ENCODE data around the gene STK10.

The STK10 gene

DNA sequence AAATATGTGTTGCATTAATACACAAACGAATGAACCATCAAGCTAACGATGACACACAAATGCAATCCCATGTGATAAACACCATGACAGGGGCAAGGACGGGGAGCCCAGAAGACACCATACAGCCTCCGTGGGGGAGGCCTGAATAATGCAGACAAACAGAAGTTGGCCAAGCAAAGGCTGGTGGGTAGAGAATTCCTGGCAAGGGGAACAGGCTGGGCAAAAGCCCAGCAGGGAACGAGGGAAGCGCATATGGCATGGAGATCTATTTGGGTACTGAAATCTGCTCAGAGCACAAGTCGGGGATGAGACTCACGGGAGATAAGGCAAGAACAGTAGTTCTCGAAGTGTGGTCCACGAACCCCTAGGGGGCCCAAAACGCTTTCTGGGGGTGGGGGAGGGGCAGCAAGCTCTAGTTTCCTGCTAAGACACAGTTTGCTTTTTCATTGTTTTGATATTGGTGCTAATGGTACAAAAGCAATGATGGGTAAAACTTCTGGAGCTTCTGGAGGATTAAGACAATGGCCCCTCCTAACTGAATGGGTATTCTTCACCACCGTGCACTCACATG is 138.7 kb downstream of the STK10 start:
- H3K4me3 ChIP-seq (ENCODE audit: insufficient read depth, low read depth, low read length, poor library complexity, severe bottlenecking), result no peak overlapping the region
- no peaks in the 10 kb centered on the region for H3K27me3 ChIP-seq (replicated peaks; ENCODE audit: control insufficient read depth, insufficient read depth, low read length, poor library complexity, severe bottlenecking)
- no peaks in the 10 kb centered on the region for H3K4me1 ChIP-seq (ENCODE audit: control insufficient read depth, insufficient read depth, low read length, poor library complexity, severe bottlenecking)
- no peak for DNase-seq
- no peak overlapping the region for H3K27ac ChIP-seq (ENCODE audit: insufficient read depth, low read length, poor library complexity, severe bottlenecking)
- H3K9me3 ChIP-seq (ENCODE audit: control insufficient read depth, low read length), result no peaks in the 10 kb centered on the region
- peaks cover 92% of the 10 kb centered on the region for H3K36me3 ChIP-seq (ENCODE audit: control insufficient read depth, insufficient read depth, low read length)

DNA sequence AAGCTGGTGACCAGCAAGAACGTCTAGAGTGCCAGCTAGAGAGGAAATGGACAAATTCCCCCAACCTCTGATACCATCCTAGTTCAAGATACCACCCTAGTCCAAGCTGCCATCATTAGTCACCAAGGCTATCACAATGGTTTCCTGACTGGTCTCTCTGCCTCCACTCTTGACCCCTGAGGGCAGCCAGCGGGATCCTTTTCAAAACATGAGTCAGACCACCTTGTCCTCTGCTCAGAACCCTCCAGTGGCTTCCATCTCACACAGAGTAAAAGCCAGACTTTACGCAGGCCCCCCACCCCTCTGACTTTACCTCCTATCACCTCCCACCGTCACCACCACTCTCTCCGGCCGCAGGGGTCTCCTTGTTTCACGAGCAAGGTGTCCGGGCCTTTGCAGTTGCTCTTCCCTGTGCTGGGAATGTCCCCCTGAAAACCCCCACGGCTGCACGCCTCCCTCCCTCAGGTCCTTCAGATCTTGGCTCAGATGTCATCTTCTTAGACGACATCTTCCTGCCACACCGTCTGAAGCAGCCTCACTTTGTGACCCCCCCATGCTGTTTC is 139.4 kb downstream of the STK10 start:
- Histone ChIP-seq H3K4me1 (ENCODE audit: control insufficient read depth, insufficient read depth, low read length, poor library complexity, severe bottlenecking) (no peaks in the 10 kb centered on the region), H3K4me3 (ENCODE audit: insufficient read depth, low read depth, low read length, poor library complexity, severe bottlenecking) (no peak overlapping the region), H3K27me3 (replicated peaks; ENCODE audit: control insufficient read depth, insufficient read depth, low read length, poor library complexity, severe bottlenecking) (no peaks in the 10 kb centered on the region), H3K9me3 (ENCODE audit: control insufficient read depth, low read length) (no peaks in the 10 kb centered on the region), H3K27ac (ENCODE audit: insufficient read depth, low read length, poor library complexity, severe bottlenecking) (no peak overlapping the region), H3K36me3 (ENCODE audit: control insufficient read depth, insufficient read depth, low read length) (peaks cover 92% of the 10 kb centered on the region)
- no peak for DNase-seq

DNA sequence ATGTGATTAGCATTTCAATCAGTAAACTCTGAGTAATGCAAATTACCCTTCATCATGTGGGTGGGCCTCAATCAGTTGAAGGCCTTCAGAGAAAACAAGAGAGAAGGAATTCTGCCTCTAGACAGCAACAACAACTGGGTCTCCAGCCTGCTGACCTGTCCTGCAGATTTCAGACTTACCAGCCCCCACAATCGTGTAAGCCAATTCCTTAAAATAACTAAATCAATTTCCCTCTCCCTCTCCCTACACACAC is 139.9 kb downstream of the STK10 start:
- Histone ChIP-seq H3K27ac (ENCODE audit: insufficient read depth, low read length, poor library complexity, severe bottlenecking) (no peak overlapping the region), H3K36me3 (ENCODE audit: control insufficient read depth, insufficient read depth, low read length) (peaks cover 91% of the 10 kb centered on the region)

DNA sequence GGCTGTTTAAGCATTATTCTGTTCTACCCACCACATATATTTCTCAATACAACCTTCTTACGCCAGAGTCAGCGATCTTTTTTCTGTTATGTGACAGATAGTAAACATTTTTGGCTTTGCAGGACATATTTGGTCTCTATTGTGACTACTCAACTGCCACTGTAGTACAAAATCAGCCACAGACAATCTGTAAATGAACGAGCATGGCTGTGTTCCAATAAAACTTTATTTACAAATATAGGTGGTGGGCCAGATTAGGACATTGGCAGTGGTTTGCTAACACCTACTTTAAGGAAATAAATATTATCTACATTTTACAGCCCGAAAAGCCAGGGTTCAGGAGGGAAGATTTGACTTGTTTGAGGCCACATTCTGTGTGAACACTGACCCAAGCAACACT is 141.4 kb downstream of the STK10 start:
- H3K4me1 ChIP-seq (ENCODE audit: control insufficient read depth, insufficient read depth, low read length, poor library complexity, severe bottlenecking), result no peaks in the 10 kb centered on the region
- peaks cover 76% of the 10 kb centered on the region for H3K36me3 ChIP-seq (ENCODE audit: control insufficient read depth, insufficient read depth, low read length)
- H3K27ac ChIP-seq (ENCODE audit: insufficient read depth, low read length, poor library complexity, severe bottlenecking), result no peak overlapping the region
- H3K27me3 ChIP-seq (replicated peaks; ENCODE audit: control insufficient read depth, insufficient read depth, low read length, poor library complexity, severe bottlenecking), result no peaks in the 10 kb centered on the region
- DNase-seq, result no peak
- no peaks in the 10 kb centered on the region for H3K9me3 ChIP-seq (ENCODE audit: control insufficient read depth, low read length)
- no peak overlapping the region for H3K4me3 ChIP-seq (ENCODE audit: insufficient read depth, low read depth, low read length, poor library complexity, severe bottlenecking)

More for the DNA sequence above, 139.9 kb downstream of the STK10 start:
- Histone ChIP-seq H3K9me3 (ENCODE audit: control insufficient read depth, low read length) (no peaks in the 10 kb centered on the region), H3K4me1 (ENCODE audit: control insufficient read depth, insufficient read depth, low read length, poor library complexity, severe bottlenecking) (no peaks in the 10 kb centered on the region), H3K27me3 (replicated peaks; ENCODE audit: control insufficient read depth, insufficient read depth, low read length, poor library complexity, severe bottlenecking) (no peaks in the 10 kb centered on the region), H3K4me3 (ENCODE audit: insufficient read depth, low read depth, low read length, poor library complexity, severe bottlenecking) (no peak overlapping the region)
- no peak for DNase-seq

- no peaks in the 10 kb centered on the region for H3K4me1 ChIP-seq (ENCODE audit: control insufficient read depth, insufficient read depth, low read length, poor library complexity, severe bottlenecking)
- H3K9me3 ChIP-seq (ENCODE audit: control insufficient read depth, low read length), result no peaks in the 10 kb centered on the region
- H3K27ac ChIP-seq (ENCODE audit: insufficient read depth, low read length, poor library complexity, severe bottlenecking), result no peak overlapping the region
- no peak for DNase-seq
- no peak overlapping the region for H3K4me3 ChIP-seq (ENCODE audit: insufficient read depth, low read depth, low read length, poor library complexity, severe bottlenecking)
- H3K36me3 ChIP-seq (ENCODE audit: control insufficient read depth, insufficient read depth, low read length), result peaks cover 62% of the 10 kb centered on the region
- no peaks in the 10 kb centered on the region for H3K27me3 ChIP-seq (replicated peaks; ENCODE audit: control insufficient read depth, insufficient read depth, low read length, poor library complexity, severe bottlenecking)
Measured at GRCh38 chr5:172045315-172045632, 142.8 kb downstream of the STK10 start.

- Histone ChIP-seq H3K27ac (ENCODE audit: insufficient read depth, low read length, poor library complexity, severe bottlenecking) (no peak overlapping the region), H3K36me3 (ENCODE audit: control insufficient read depth, insufficient read depth, low read length) (peaks cover 57% of the 10 kb centered on the region), H3K4me1 (ENCODE audit: control insufficient read depth, insufficient read depth, low read length, poor library complexity, severe bottlenecking) (no peaks in the 10 kb centered on the region), H3K9me3 (ENCODE audit: control insufficient read depth, low read length) (no peaks in the 10 kb centered on the region), H3K27me3 (replicated peaks; ENCODE audit: control insufficient read depth, insufficient read depth, low read length, poor library complexity, severe bottlenecking) (no peaks in the 10 kb centered on the region), H3K4me3 (ENCODE audit: insufficient read depth, low read depth, low read length, poor library complexity, severe bottlenecking) (no peak overlapping the region)
- no peak for DNase-seq
Measured at GRCh38 chr5:172044631-172045314, 143.3 kb downstream of the STK10 start.

GRCh38 chr5:172043865-172044264 is 144.2 kb downstream of the STK10 start:
- H3K27ac ChIP-seq (ENCODE audit: insufficient read depth, low read length, poor library complexity, severe bottlenecking), result no peak overlapping the region
- DNase-seq, result no peak
- H3K9me3 ChIP-seq (ENCODE audit: control insufficient read depth, low read length), result no peaks in the 10 kb centered on the region
- H3K4me1 ChIP-seq (ENCODE audit: control insufficient read depth, insufficient read depth, low read length, poor library complexity, severe bottlenecking), result no peaks in the 10 kb centered on the region
- peaks cover 50% of the 10 kb centered on the region for H3K36me3 ChIP-seq (ENCODE audit: control insufficient read depth, insufficient read depth, low read length)
- H3K4me3 ChIP-seq (ENCODE audit: insufficient read depth, low read depth, low read length, poor library complexity, severe bottlenecking), result no peak overlapping the region
- H3K27me3 ChIP-seq (replicated peaks; ENCODE audit: control insufficient read depth, insufficient read depth, low read length, poor library complexity, severe bottlenecking), result no peaks in the 10 kb centered on the region

- no peak for DNase-seq
- H3K4me3 ChIP-seq (ENCODE audit: insufficient read depth, low read depth, low read length, poor library complexity, severe bottlenecking), result no peak overlapping the region
- no peak overlapping the region for H3K27ac ChIP-seq (ENCODE audit: insufficient read depth, low read length, poor library complexity, severe bottlenecking)
- peaks cover 35% of the 10 kb centered on the region for H3K36me3 ChIP-seq (ENCODE audit: control insufficient read depth, insufficient read depth, low read length)
- H3K27me3 ChIP-seq (replicated peaks; ENCODE audit: control insufficient read depth, insufficient read depth, low read length, poor library complexity, severe bottlenecking), result no peaks in the 10 kb centered on the region
- no peaks in the 10 kb centered on the region for H3K9me3 ChIP-seq (ENCODE audit: control insufficient read depth, low read length)
- H3K4me1 ChIP-seq (ENCODE audit: control insufficient read depth, insufficient read depth, low read length, poor library complexity, severe bottlenecking), result no peaks in the 10 kb centered on the region
Measured at GRCh38 chr5:172042183-172042582, 145.8 kb downstream of the STK10 start.

DNA sequence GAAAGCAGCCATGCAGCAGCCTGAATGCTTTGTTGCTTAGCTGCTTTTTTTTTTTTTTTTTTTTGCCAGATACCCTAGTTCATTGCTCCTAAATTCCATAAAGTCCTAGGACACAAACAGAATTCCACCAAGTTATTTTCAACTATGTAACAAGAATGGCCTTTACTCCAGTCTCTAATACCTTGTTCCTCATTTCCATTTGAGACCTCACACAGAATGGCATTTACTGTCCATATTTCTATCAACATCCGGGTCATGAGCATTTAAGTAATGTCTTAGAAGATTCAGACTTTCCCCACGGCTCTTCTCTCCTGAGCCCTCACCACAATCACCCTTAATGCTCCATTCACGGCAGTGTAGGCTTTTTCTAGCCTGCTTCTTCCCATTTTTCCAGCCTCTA is 149.9 kb downstream of the STK10 start:
- no peaks in the 10 kb centered on the region for H3K9me3 ChIP-seq (ENCODE audit: control insufficient read depth, low read length)
- no peaks in the 10 kb centered on the region for H3K36me3 ChIP-seq (ENCODE audit: control insufficient read depth, insufficient read depth, low read length)
- H3K27ac ChIP-seq (ENCODE audit: insufficient read depth, low read length, poor library complexity, severe bottlenecking), result no peak overlapping the region
- H3K4me3 ChIP-seq (ENCODE audit: insufficient read depth, low read depth, low read length, poor library complexity, severe bottlenecking), result no peak overlapping the region
- H3K4me1 ChIP-seq (ENCODE audit: control insufficient read depth, insufficient read depth, low read length, poor library complexity, severe bottlenecking), result no peaks in the 10 kb centered on the region
- no peaks in the 10 kb centered on the region for H3K27me3 ChIP-seq (replicated peaks; ENCODE audit: control insufficient read depth, insufficient read depth, low read length, poor library complexity, severe bottlenecking)
- no peak for DNase-seq

DNA sequence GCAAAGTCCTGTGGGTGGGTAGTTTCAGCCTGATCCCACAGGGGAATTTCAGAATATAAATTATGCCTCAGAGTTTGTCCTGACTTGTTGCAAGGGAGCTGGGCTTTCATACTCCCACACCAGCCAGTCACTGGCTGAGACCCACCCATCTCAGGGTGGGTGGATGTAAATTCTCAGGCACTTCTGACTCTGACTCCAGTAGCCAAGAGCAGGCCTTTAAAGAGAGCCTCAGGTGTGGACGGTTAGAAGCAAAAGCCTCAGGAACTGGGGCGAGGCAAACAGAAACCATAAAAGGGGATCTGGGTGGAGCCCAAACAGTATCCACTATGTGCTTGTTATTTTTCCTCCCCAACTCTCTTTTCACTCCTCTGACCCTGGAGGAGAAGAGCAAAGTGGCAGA is 153.0 kb downstream of the STK10 start:
- DNase-seq, result no peak
- Histone ChIP-seq H3K36me3 (ENCODE audit: control insufficient read depth, insufficient read depth, low read length) (no peaks in the 10 kb centered on the region), H3K27ac (ENCODE audit: insufficient read depth, low read length, poor library complexity, severe bottlenecking) (no peak overlapping the region), H3K9me3 (ENCODE audit: control insufficient read depth, low read length) (no peaks in the 10 kb centered on the region), H3K4me1 (ENCODE audit: control insufficient read depth, insufficient read depth, low read length, poor library complexity, severe bottlenecking) (no peaks in the 10 kb centered on the region), H3K4me3 (ENCODE audit: insufficient read depth, low read depth, low read length, poor library complexity, severe bottlenecking) (no peak overlapping the region), H3K27me3 (replicated peaks; ENCODE audit: control insufficient read depth, insufficient read depth, low read length, poor library complexity, severe bottlenecking) (no peaks in the 10 kb centered on the region)
